Gastrocnemius medialis (tissue), 4 donors: Measurements from ENCODE around the gene LAMA3.

Experiments used
- POLR2A ChIP-seq, 2 donors: fragments of 450-650 bp; IDR thresholded peaks; one replicate each; pipeline ENCODE4 v1.6.1; 2017; ENCODE audit warnings: antibody characterized with exemption in 2 of 2, mild to moderate bottlenecking in 2 of 2, moderate library complexity in 2 of 2
- TF ChIP-seq, protein P1 (sequence below), 5 experiments: fragments of 450-650 bp in 3 of 5; fragments of 200-600 bp in 2 of 5; sonication (generic) in 2 of 5; IDR thresholded peaks in 4 of 5; conservative IDR thresholded peaks in 1 of 5; 1 replicate in 4 of 5; 2 replicates in 1 of 5; pipeline ENCODE4 v1.5.1; 2016 to 2019; ENCODE audit warnings: antibody characterized with exemption in 5 of 5, mild to moderate bottlenecking in 3 of 5, moderate library complexity in 3 of 5

DNA sequence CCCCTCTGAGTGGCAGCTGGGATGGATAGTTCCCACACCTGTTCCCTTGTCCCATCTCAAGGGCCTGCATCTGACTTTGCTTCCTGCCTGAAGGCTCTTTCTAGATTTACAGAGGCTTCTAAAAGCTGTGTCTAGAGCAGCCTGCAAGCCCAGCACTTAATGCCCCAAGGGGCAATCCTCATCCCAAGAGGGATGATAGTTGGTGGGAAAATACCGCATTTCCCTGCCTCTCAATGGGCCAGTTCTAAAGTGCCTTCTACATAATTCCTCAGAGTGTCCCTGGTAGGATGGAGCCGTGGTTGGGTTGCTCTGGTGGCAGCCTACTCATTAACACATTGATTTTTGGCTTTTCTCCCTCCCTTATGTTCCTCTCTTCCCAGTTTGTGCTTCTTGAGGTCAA, 29.5 kb downstream of the LAMA3 start:
- TF ChIP-seq, protein P1, sequence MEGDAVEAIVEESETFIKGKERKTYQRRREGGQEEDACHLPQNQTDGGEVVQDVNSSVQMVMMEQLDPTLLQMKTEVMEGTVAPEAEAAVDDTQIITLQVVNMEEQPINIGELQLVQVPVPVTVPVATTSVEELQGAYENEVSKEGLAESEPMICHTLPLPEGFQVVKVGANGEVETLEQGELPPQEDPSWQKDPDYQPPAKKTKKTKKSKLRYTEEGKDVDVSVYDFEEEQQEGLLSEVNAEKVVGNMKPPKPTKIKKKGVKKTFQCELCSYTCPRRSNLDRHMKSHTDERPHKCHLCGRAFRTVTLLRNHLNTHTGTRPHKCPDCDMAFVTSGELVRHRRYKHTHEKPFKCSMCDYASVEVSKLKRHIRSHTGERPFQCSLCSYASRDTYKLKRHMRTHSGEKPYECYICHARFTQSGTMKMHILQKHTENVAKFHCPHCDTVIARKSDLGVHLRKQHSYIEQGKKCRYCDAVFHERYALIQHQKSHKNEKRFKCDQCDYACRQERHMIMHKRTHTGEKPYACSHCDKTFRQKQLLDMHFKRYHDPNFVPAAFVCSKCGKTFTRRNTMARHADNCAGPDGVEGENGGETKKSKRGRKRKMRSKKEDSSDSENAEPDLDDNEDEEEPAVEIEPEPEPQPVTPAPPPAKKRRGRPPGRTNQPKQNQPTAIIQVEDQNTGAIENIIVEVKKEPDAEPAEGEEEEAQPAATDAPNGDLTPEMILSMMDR (IDR thresholded peaks at IDR 0.05 in 4 of 5, conservative IDR thresholded peaks at IDR 0.05 in 1 of 5) = no peak
- no peak for TF ChIP-seq POLR2A (IDR thresholded peaks at IDR 0.05)
